Adrenal gland (tissue), 5 donors: ENCODE data around the gene DPP9.

ENCODE experiments used
- CTCF ChIP-seq, 6 experiments: fragments of 450-650 bp in 4 of 6; fragments of 200-600 bp in 2 of 6; sonication (generic) in 1 of 6; IDR thresholded peaks; 1 replicate in 5 of 6; 2 replicates in 1 of 6; pipeline versions ENCODE4 v1.5.1 to v1.8.0; 2016 to 2021; ENCODE audit warnings: antibody characterized with exemption in 6 of 6, mild to moderate bottlenecking in 2 of 6, moderate library complexity in 1 of 6
- POLR2A ChIP-seq, 2 donors: fragments of 450-650 bp; IDR thresholded peaks; one replicate each; pipeline ENCODE4 v1.6.1; 2017; ENCODE audit warnings: antibody characterized with exemption in 2 of 2, mild to moderate bottlenecking in 2 of 2, moderate library complexity in 1 of 2
- donor health status: DM: no; HTN: no; CAD: no.

- TF ChIP-seq POLR2A (IDR thresholded peaks at IDR 0.05) (no peak), CTCF (IDR thresholded peaks at IDR 0.05) (no peak)
Observed at GRCh38 chr19:4652075-4652474, 71.6 kb downstream of the DPP9 start.
